Osteoblast (primary cell): ENCODE results near the gene ODAPH. TPM values are rescaled to one million over a fixed set of nuclear protein-coding genes. Genes with fewer than 3 reads are reported as not detected.
"Not testable (repeated sequence)": the region's sequence is repeated elsewhere in the genome, so short reads cannot be mapped to it uniquely, and the experiment has no call there.

ENCODE experiments used
- DNase-seq: peaks from one replicate; pipeline ENCODE4 v3.0.0; 2011; ENCODE audit warnings: low spot score, mixed read lengths; ENCODE audit not compliant: insufficient read length; ENCODE audit errors: missing footprints
- H2AFZ ChIP-seq: 2 replicates; pipeline ENCODE4 v1.6.0; 2011; ENCODE audit warnings: mild to moderate bottlenecking, low read length
- H3K27ac ChIP-seq: 2 replicates; pipeline ENCODE4 v1.5.1; 2011; ENCODE audit warnings: mild to moderate bottlenecking, low read depth, low read length, moderate library complexity
- H3K27me3 ChIP-seq: 2 replicates; pipeline ENCODE4 v1.6.0; 2012; ENCODE audit warnings: mild to moderate bottlenecking, control low read depth, inconsistent platforms, low read length, moderate library complexity; ENCODE audit not compliant: insufficient read depth
- H3K36me3 ChIP-seq: 2 replicates; pipeline ENCODE4 v1.5.1; 2011; ENCODE audit warnings: mild to moderate bottlenecking, low read length, control low read depth, moderate library complexity; ENCODE audit not compliant: insufficient read depth
- H3K4me1 ChIP-seq: 2 replicates; pipeline ENCODE4 v1.5.1; 2011; ENCODE audit warnings: mild to moderate bottlenecking, low read length, control low read depth, moderate library complexity; ENCODE audit not compliant: insufficient read depth
- H3K4me2 ChIP-seq: 2 replicates; pipeline ENCODE4 v1.6.0; 2011; ENCODE audit warnings: mild to moderate bottlenecking, low read length; ENCODE audit not compliant: insufficient read depth
- H3K4me3 ChIP-seq: fragments of 200-600 bp; sonication (generic); 3 replicates; pipeline ENCODE4 v1.5.1; 2012; ENCODE audit warnings: mild to moderate bottlenecking, low read length, inconsistent platforms; ENCODE audit not compliant: insufficient read depth
- H3K79me2 ChIP-seq: 2 replicates; pipeline ENCODE4 v1.6.0; 2012; ENCODE audit warnings: mild to moderate bottlenecking, low read length, control low read depth, inconsistent platforms; ENCODE audit not compliant: insufficient read depth
- H3K9me3 ChIP-seq: 2 replicates; pipeline ENCODE4 v1.5.1; 2011; ENCODE audit warnings: low read depth, low read length, control low read depth
- H4K20me1 ChIP-seq: 2 replicates; pipeline ENCODE4 v1.6.0; 2012; ENCODE audit warnings: mild to moderate bottlenecking, low read length, control low read depth; ENCODE audit not compliant: insufficient read depth
- total RNA-seq: library from RNA; depleted of rRNA; stranded (reverse); fragments of >200 nt; gene quantifications from 2 replicates; pipeline ENCODE4 v1.2.3, GENCODE V29; 2012
- TF ChIP-seq, protein P1 (sequence below): IDR thresholded peaks from 2 replicates; pipeline ENCODE4 v1.5.1; 2011; ENCODE audit warnings: mild to moderate bottlenecking, low read depth, low read length, moderate library complexity; ENCODE audit errors: extremely low read depth

ODAPH gene
- total RNA-seq, 1 donor, result not detected

DNA sequence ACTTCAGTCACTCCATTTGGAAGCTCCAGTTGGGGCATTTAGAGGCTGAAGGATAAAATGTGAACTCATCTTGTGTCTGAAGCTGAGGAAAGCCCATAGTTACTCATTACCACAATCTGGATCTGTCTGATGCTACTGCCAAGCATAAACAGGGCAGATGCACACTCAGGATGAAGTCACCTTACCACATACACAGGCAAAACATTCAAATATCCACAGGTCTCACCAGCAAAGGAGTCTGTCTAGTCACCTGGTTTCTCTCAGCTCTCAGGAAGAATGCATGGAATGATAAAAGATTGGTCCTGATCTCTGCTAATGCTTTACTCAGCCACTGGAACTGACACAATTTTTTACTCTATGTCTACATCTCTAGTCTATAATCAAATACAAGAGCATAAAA, 13.0 kb upstream of the ODAPH start:
- Histone ChIP-seq H2AFZ (no peak overlapping the region), H3K9me3 (no peaks in the 10 kb centered on the region), H3K79me2 (no peaks in the 10 kb centered on the region), H3K27ac (peak overlapping the region; percentile 43), H3K27me3 (no peaks in the 10 kb centered on the region), H3K4me1 (peaks cover 16% of the 10 kb centered on the region), H3K36me3 (no peaks in the 10 kb centered on the region), H3K4me2 (no peak overlapping the region), H4K20me1 (no peaks in the 10 kb centered on the region), H3K4me3 (no peak overlapping the region)
- TF ChIP-seq, protein P1, sequence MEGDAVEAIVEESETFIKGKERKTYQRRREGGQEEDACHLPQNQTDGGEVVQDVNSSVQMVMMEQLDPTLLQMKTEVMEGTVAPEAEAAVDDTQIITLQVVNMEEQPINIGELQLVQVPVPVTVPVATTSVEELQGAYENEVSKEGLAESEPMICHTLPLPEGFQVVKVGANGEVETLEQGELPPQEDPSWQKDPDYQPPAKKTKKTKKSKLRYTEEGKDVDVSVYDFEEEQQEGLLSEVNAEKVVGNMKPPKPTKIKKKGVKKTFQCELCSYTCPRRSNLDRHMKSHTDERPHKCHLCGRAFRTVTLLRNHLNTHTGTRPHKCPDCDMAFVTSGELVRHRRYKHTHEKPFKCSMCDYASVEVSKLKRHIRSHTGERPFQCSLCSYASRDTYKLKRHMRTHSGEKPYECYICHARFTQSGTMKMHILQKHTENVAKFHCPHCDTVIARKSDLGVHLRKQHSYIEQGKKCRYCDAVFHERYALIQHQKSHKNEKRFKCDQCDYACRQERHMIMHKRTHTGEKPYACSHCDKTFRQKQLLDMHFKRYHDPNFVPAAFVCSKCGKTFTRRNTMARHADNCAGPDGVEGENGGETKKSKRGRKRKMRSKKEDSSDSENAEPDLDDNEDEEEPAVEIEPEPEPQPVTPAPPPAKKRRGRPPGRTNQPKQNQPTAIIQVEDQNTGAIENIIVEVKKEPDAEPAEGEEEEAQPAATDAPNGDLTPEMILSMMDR, result no peak
- peak; percentile 86 for DNase-seq

DNA sequence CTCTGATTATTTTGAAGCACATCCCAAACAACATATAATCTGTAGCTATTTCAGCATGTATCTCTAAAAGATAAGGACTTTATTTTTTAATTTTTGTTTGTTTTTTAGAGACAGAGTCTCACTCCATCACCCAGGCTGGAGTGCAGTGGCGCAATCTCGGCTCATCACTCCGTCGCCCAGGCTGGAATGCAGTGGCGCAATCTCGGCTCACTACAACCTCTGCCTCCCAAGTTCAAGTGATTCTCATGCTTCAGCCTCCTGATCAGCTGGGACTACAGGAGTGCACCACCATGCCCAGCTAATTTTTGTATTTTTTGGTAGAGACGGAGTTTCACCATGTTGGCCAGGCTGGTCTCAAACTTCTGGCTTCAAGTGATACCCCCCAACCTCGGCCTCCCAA, 11.6 kb upstream of the ODAPH start:
- H3K36me3 ChIP-seq, H4K20me1 ChIP-seq, H3K27ac ChIP-seq, H3K4me3 ChIP-seq, DNase-seq, H3K9me3 ChIP-seq, H2AFZ ChIP-seq, H3K27me3 ChIP-seq, H3K79me2 ChIP-seq, H3K4me2 ChIP-seq: not testable (repeated sequence)
- H3K4me1 ChIP-seq, result peaks cover 16% of the 10 kb centered on the region

DNA sequence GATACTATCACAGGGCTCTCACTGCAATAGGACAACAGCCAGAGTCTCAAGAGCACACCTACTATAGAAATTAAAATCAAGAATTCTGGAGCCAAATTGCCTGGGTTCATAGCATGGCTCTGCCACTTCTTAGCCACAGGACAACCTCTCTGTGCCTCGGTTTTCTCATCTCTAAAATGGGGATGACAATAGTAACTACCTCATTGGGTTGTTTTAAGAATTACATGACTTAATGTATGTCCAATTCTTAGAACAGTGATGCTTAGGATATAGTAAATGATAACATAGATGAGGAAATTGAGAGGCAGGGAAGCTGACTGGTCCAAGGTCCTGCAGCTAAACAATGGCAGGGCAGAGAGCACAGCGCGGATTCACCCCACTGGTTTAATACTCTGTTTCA, 11.0 kb upstream of the ODAPH start:
- H3K27me3 ChIP-seq, result no peaks in the 10 kb centered on the region
- no peak overlapping the region for H3K4me3 ChIP-seq
- no peak overlapping the region for H3K27ac ChIP-seq
- H2AFZ ChIP-seq, result no peak overlapping the region
- peaks cover 16% of the 10 kb centered on the region for H3K4me1 ChIP-seq
- H3K79me2 ChIP-seq, result no peaks in the 10 kb centered on the region
- no peaks in the 10 kb centered on the region for H4K20me1 ChIP-seq
- no peak overlapping the region for H3K4me2 ChIP-seq
- H3K9me3 ChIP-seq, result no peaks in the 10 kb centered on the region
- TF ChIP-seq, protein P1, result no peak
- DNase-seq, result no peak
- no peaks in the 10 kb centered on the region for H3K36me3 ChIP-seq

DNA sequence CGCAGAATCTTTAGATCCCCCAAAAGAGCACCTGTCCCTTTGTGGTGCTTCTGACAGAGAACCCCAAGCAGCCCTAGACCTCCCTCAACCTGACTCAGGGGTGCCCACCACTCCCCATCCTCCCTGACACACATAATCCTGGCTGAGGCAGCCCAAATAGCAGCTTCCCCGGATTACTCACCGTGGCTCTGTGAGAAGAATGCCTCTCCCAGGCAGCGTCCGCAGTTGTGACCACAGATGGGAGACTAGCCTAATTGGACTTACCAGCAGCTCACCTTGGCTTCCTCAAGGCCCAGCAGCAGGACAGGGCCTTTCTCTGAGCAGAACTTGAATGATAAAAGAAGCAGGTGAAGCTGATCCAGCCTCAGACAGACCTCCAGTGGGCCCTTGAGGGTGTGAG, 10.3 kb upstream of the ODAPH start:
- Histone ChIP-seq H3K4me2 (no peak overlapping the region), H3K4me3 (no peak overlapping the region), H4K20me1 (no peaks in the 10 kb centered on the region), H3K27ac (no peak overlapping the region), H3K4me1 (peaks cover 16% of the 10 kb centered on the region), H3K36me3 (no peaks in the 10 kb centered on the region), H2AFZ (no peak overlapping the region), H3K9me3 (no peaks in the 10 kb centered on the region), H3K27me3 (no peaks in the 10 kb centered on the region), H3K79me2 (no peaks in the 10 kb centered on the region)
- no peak for DNase-seq
- TF ChIP-seq, protein P1, result no peak
